ENCODE measurements around the gene CELA3A. TPM values are rescaled to one million over a fixed set of nuclear protein-coding genes. Genes with fewer than 3 reads are reported as not detected.

CELA3A gene
- total RNA-seq, 2 experiments from 2014 or later, result not detected

DNA sequence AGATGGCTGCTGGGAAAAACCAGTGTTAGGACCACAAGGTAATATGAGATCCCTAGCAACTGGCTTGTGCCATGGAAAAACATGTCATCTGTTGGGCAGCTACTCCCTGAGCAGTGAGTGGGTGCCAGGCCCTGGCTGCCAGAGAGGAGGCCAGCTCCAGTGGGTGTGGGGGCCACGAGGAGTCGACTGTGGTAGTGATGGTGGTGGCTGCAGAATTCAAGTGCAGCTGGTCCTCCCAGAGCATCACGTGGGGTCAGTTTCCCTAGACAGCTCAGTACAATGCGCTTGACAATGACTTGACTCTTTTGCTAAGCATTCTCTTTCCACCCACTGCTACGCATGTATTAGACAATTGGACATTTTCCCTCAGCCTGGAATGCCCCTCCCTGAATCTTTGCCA is 36.6 kb downstream of the CELA3A start:
- H3K4me1 Mint-ChIP-seq, result peaks cover 32% of the 10 kb centered on the region
- POLR2A ChIA-PET, result interaction anchor here (1.0 to 8.3 kb wide), 3 partner anchors 11 to 38 kb away, joined by 4 to 316 read pairs (median 207); partner anchors contain the start of gene CDC42
- ATAC-seq (ENCODE audit: low read depth) (no peak), DNase-seq (no peak)
- H3K9me3 Mint-ChIP-seq, result no peaks in the 10 kb centered on the region
- no peaks in the 10 kb centered on the region for H3K27me3 Mint-ChIP-seq
- H3K36me3 Mint-ChIP-seq, result no peaks in the 10 kb centered on the region
- H3K27ac Mint-ChIP-seq, result peak overlapping the region; percentile 96
- H3K4me3 Mint-ChIP-seq, result no peak overlapping the region

GRCh38 chr1:22039594-22040285 is 38.3 kb downstream of the CELA3A start:
- DNase-seq (peak; percentile 81), ATAC-seq (ENCODE audit: low read depth) (peak; percentile 98)
- Mint-ChIP-seq H3K27me3 (no peaks in the 10 kb centered on the region), H3K4me3 (peak overlapping the region; percentile 89), H3K4me1 (peaks cover 37% of the 10 kb centered on the region), H3K27ac (peak overlapping the region; percentile 96), H3K36me3 (no peaks in the 10 kb centered on the region), H3K9me3 (no peaks in the 10 kb centered on the region)
- POLR2A ChIA-PET, result interaction anchor here (0.7 to 8.3 kb wide), 9 partner anchors 12 to 1063 kb away, joined by 3 to 316 read pairs (median 5); partner anchors contain the start of gene CDC42

GRCh38 chr1:22040286-22040623 is 38.8 kb downstream of the CELA3A start:
- DNase-seq, result no peak

GRCh38 chr1:22041505-22041904 is 40.0 kb downstream of the CELA3A start:
- no peak overlapping the region for H3K4me3 Mint-ChIP-seq
- POLR2A ChIA-PET, result interaction anchor here (7.5 to 8.3 kb wide), 2 partner anchors 11 to 15 kb away, joined by 207 to 316 read pairs; partner anchors contain the start of gene CDC42
- peaks cover 4% of the 10 kb centered on the region for H3K36me3 Mint-ChIP-seq
- H3K9me3 Mint-ChIP-seq, result peaks cover 4% of the 10 kb centered on the region
- DNase-seq (no peak), ATAC-seq (ENCODE audit: low read depth) (no peak)
- H3K27ac Mint-ChIP-seq, result peak overlapping the region; percentile 70
- H3K4me1 Mint-ChIP-seq, result peaks cover 41% of the 10 kb centered on the region
- no peaks in the 10 kb centered on the region for H3K27me3 Mint-ChIP-seq

More at GRCh38 chr1:22040286-22040623, 38.8 kb downstream of the CELA3A start:
- Mint-ChIP-seq H3K27ac (peak overlapping the region; percentile 96), H3K9me3 (peaks cover under 1% of the 10 kb centered on the region), H3K4me1 (peaks cover 40% of the 10 kb centered on the region), H3K27me3 (no peaks in the 10 kb centered on the region), H3K36me3 (peaks cover under 1% of the 10 kb centered on the region), H3K4me3 (peak overlapping the region; percentile 89)
- POLR2A ChIA-PET, result interaction anchor here (0.9 to 8.3 kb wide), 7 partner anchors 12 to 49 kb away, joined by 4 to 316 read pairs (median 5); partner anchors contain the start of gene CDC42
- no peak for ATAC-seq (ENCODE audit: low read depth)

GRCh38 chr1:22043198-22043769 is 41.8 kb downstream of the CELA3A start:
- Mint-ChIP-seq H3K4me3 (no peak overlapping the region), H3K27ac (peak overlapping the region; percentile 4), H3K4me1 (peaks cover 38% of the 10 kb centered on the region), H3K27me3 (no peaks in the 10 kb centered on the region), H3K9me3 (peaks cover 4% of the 10 kb centered on the region), H3K36me3 (peaks cover 4% of the 10 kb centered on the region)
- ATAC-seq (ENCODE audit: low read depth) (no peak), DNase-seq (no peak)
- POLR2A ChIA-PET, result interaction anchor here (7.5 to 8.3 kb wide), 2 partner anchors 9 to 17 kb away, joined by 207 to 316 read pairs; partner anchors contain the start of gene CDC42

DNA sequence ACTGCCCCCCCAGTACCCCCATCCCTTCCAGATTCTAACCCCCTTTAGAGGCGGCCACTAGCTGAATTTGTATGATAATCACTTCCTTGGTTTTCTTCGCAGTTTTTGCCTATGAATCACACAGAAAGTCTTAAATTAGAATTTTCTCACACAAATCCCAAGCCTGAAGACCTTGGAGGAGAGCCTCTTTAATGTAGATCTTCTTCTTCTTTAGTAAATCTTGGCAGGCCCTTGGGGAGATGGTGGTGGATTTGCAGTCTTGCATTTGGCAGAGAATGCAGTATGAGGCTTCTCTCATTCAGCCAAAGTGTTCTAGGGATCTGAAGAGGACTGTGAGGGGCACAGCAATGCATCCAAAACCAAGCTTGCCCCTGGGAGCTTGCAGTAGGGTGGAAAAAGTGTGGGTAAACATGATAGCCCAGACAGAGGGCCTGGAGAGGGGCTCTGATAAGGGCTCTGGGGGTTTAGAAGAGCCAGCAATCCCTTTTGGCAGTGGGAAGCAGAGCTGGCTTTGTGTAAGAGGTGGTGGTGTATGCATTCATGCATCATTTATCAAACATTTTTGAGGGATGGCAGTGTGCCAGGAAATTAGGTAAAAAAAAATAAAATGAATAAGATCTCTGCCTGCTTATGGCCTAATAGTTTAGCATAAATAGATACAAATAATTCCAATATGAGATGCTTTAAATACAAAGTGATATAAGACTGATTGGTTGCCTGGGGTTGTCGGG is 43.4 kb downstream of the CELA3A start:
- DNase-seq (no peak), ATAC-seq (ENCODE audit: low read depth) (no peak)
- Mint-ChIP-seq H3K4me3 (no peak overlapping the region), H3K4me1 (peaks cover 38% of the 10 kb centered on the region), H3K36me3 (peaks cover 5% of the 10 kb centered on the region), H3K27me3 (no peaks in the 10 kb centered on the region), H3K9me3 (peaks cover 4% of the 10 kb centered on the region), H3K27ac (no peak overlapping the region)
- POLR2A ChIA-PET, result interaction anchor here (1.5 kb wide), 1 partner anchor 19 kb away, joined by 6 read pairs; no protein-coding TSS in a partner anchor

GRCh38 chr1:22045604-22046228 is 44.3 kb downstream of the CELA3A start:
- no peaks in the 10 kb centered on the region for H3K27me3 Mint-ChIP-seq
- no peak overlapping the region for H3K4me3 Mint-ChIP-seq
- H3K4me1 Mint-ChIP-seq, result peaks cover 31% of the 10 kb centered on the region
- DNase-seq, result no peak
- ATAC-seq (ENCODE audit: low read depth), result no peak
- H3K27ac Mint-ChIP-seq, result no peak overlapping the region
- H3K36me3 Mint-ChIP-seq, result peaks cover 5% of the 10 kb centered on the region
- POLR2A ChIA-PET, result interaction anchor here (0.6 to 2.7 kb wide), 2 partner anchors 16 to 21 kb away, joined by 5 to 9 read pairs; no protein-coding TSS in a partner anchor
- H3K9me3 Mint-ChIP-seq, result peaks cover 4% of the 10 kb centered on the region

DNA sequence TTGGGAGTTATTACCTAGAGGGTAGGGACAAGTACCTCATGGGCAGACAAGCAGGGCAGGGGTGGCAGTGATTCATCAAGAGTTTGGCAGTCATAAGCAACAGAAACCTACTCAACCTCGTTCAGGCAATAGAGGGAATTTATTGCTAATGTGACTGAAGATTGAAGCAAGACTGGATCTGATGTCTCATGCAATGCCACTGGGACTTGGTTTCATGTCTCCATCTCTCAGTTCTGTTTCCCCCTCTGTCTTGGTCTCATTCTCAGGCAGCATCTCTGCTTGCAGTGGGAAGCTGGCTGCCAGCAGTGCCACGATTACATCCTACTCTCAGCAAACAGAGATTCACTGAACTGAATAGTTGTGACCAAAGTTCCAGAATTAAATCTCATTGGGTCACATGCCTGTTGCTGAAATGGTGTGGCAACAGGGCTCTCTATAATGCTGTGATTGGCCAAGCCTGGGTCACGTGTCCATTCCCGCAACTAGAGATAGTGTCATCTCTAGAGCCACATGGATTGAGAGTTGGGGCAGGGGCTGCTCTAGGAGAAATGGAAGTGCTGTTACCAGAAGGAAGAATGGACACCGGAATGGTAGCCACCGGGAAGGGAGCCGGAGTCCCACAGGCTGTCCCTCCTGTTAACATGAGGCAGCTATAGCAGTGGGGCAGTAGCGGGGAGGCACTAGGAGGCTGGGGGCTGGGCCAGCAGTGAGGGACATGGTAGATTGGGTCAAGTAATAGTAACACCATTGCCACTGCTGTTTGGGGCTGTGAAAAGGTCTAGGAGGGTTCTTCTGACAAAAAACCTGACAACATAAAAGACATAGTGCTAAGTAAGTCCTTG is 47.1 kb downstream of the CELA3A start:
- no peak for ATAC-seq (ENCODE audit: low read depth)
- DNase-seq, result no peak
- peaks cover 23% of the 10 kb centered on the region for H3K4me1 Mint-ChIP-seq
- peaks cover 4% of the 10 kb centered on the region for H3K9me3 Mint-ChIP-seq
- H3K27me3 Mint-ChIP-seq, result no peaks in the 10 kb centered on the region
- no peak overlapping the region for H3K27ac Mint-ChIP-seq
- H3K36me3 Mint-ChIP-seq, result peaks cover 5% of the 10 kb centered on the region
- no peak overlapping the region for H3K4me3 Mint-ChIP-seq
- POLR2A ChIA-PET, result interaction anchor here (7.8 to 8.7 kb wide), 2 partner anchors 8 to 24 kb away, joined by 207 to 229 read pairs; no protein-coding TSS in a partner anchor

DNA sequence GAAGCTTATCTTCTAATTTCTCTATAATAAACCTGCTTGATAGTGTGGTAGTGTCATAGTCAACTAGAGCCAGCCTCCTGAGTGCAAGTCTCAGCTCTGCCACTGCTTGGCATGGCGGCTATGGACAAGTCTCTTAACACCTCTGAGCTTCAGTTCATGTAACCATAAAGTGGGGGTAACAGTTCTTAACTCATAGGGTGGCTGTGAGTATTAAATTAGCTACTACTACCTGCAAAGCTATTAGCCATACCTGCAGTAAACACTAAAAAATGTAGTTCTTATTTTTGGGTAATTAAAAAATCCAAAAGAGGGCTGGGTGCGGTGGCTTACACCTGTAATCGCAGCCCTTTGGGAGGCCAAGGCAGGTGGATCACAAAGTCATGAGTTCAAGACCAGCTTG is 48.9 kb downstream of the CELA3A start:
- Mint-ChIP-seq H3K4me1 (peaks cover 28% of the 10 kb centered on the region), H3K36me3 (peaks cover 12% of the 10 kb centered on the region), H3K27me3 (no peaks in the 10 kb centered on the region), H3K27ac (no peak overlapping the region), H3K9me3 (peaks cover 2% of the 10 kb centered on the region), H3K4me3 (no peak overlapping the region)
- ATAC-seq (ENCODE audit: low read depth), result no peak
- POLR2A ChIA-PET, result interaction anchor here (1.8 to 8.7 kb wide), 3 partner anchors 10 to 26 kb away, joined by 5 to 229 read pairs (median 207); no protein-coding TSS in a partner anchor
- no peak for DNase-seq

DNA sequence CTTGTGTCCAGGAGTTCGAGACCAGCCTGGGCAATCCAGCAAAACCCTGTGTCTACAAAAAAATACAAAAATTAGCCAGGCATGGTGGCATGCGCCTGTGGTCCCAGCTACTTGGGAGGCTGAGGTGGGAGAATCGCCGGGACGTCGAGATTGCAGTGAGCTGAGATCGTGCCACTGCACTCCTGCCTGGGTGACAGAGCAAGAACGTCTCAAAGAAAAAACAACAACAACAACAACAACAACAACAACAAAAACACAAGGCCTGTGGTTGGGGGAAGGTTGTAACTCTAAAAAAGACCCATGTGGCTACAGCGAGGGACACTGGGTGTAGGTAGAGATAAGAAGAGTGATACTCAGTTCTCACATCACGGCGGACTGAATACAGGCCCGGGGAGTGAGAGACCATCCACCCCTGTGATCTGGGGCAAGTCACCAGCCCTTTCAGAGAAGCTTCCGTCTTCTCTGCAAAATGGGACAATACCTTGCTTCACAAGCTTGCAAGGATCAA is 50.2 kb downstream of the CELA3A start:
- Mint-ChIP-seq H3K9me3 (no peaks in the 10 kb centered on the region), H3K27ac (peak overlapping the region; percentile 93), H3K4me1 (peaks cover 40% of the 10 kb centered on the region), H3K4me3 (peak overlapping the region; percentile 87), H3K27me3 (no peaks in the 10 kb centered on the region), H3K36me3 (peaks cover 22% of the 10 kb centered on the region)
- DNase-seq (no peak), ATAC-seq (ENCODE audit: low read depth) (no peak)
- POLR2A ChIA-PET, result interaction anchor here (1.0 to 8.7 kb wide), 11 partner anchors 9 to 224 kb away, joined by 3 to 229 read pairs (median 6); no protein-coding TSS in a partner anchor

DNA sequence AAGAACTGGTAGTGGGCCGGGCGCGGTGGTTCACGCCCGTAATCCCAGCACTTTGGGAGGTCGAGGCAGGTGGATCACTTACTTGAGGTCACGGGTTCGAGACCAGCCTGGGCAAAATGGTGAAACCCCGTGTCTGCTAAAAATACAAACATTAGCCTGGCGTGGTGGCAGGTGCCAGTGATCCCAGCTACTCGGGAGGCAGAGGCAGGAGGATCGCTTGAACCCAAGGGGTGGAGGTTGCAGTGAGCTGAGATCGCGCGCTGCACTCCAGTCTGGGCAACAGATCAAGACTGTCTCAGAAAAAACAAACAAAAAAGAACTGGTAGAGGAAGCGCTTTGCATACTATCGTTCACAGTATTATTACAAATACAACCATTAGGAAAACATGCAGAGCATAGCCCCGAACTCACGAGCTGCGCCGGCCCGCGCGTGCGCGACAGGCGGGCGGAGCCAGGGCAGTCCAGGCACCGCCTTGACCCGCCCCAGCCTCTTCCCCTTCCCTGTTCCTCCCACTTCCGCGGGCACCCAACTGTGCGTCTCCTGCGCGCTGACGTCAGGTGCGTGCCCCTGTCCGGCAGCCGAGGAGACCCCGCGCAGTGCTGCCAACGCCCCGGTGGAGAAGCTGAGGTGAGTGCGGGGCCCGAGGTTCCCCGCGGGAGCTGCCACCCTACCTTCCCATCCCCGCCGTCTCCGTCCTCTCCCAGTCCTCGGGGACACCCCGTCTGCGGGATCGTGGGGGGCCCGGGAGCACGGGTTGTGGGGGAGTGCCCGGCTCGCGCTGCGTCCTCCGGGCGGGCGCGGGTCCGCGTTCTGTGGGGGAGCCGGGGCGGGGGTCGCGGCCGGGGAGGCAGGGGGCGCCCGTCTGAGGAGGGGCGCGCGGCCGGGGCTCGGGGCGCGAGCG is 50.9 kb downstream of the CELA3A start, which contains the start of gene CDC42:
Gene CDC42 (plus strand): TSS at position 595 of the 902 bp plus-strand sequence. CDS start 25,770 bp downstream, outside the sequence.
- Mint-ChIP-seq H3K36me3 (peaks cover 27% of the 10 kb centered on the region), H3K4me1 (peaks cover 43% of the 10 kb centered on the region), H3K27me3 (no peaks in the 10 kb centered on the region), H3K4me3 (peak within 1 kb of the TSS; percentile 99), H3K27ac (peak within 1 kb of the TSS; percentile 97), H3K9me3 (no peaks in the 10 kb centered on the region)
- POLR2A ChIA-PET, result interaction anchor here (0.6 to 8.7 kb wide), 14 partner anchors 8 to 968 kb away, joined by 3 to 229 read pairs (median 6); no protein-coding TSS in a partner anchor
- peak; percentile 94 for ATAC-seq (ENCODE audit: low read depth)
- peak; percentile 98 for DNase-seq

Data from activated naive CD8-positive, alpha-beta T cell treated with anti-CD3 and anti-CD28 coated beads, Interleukin-2, amount 10 ng/mL, durations not matched to agents 7 days and 5 days (primary cell).